ENCODE data around the gene DPM3. TPM values are rescaled to one million over a fixed set of nuclear protein-coding genes. Genes with fewer than 3 reads are reported as not detected.

DPM3 gene
- total RNA-seq, 2 experiments from 2014 or later: 17.6 to 20.5 TPM

GRCh38 chr1:155116113-155116764, 24.1 kb downstream of the DPM3 start:
- CTCF ChIA-PET: no interaction called here
- no peak overlapping the region for H3K4me3 ChIP-seq (ENCODE audit: low read length)
- no peak for DNase-seq
- H3K27me3 Mint-ChIP-seq: peaks cover 2% of the 10 kb centered on the region
- no peak overlapping the region for H3K27ac Mint-ChIP-seq
- POLR2A ChIA-PET: no interaction called here
- H3K9me3 ChIP-seq (ENCODE audit: control insufficient read depth in 1 of 2, insufficient read depth in 1 of 2, low read length in 2 of 2): no peaks in the 10 kb centered on the region
- H3K4me1 Mint-ChIP-seq (ENCODE audit: low read depth): no peaks in the 10 kb centered on the region
- no peak for TF ChIP-seq CTCF (IDR thresholded peaks at IDR 0.05)
- no peaks in the 10 kb centered on the region for H3K36me3 ChIP-seq (ENCODE audit: insufficient read depth, low read length)
- H3K27ac ChIP-seq (ENCODE audit: low read depth in 1 of 2, low read length in 2 of 2): no peak overlapping the region
- H3K27me3 ChIP-seq (ENCODE audit: control insufficient read depth in 1 of 2, insufficient read depth in 2 of 2, low read length in 2 of 2): no peaks in the 10 kb centered on the region
- no peak overlapping the region for H3K4me3 Mint-ChIP-seq
- no peaks in the 10 kb centered on the region for H3K36me3 Mint-ChIP-seq (ENCODE audit: low read depth)
- H3K9me3 Mint-ChIP-seq: no peaks in the 10 kb centered on the region
- no peaks in the 10 kb centered on the region for H3K4me1 ChIP-seq (ENCODE audit: insufficient read depth, low read length)
- no peak for ATAC-seq (ENCODE audit: poor library complexity)
- intact Hi-C loops (cut with DNase I, micrococcal nuclease): no loop called here

- ATAC-seq (ENCODE audit: poor library complexity): no peak
Observed at GRCh38 chr1:155113450-155113980, 26.8 kb downstream of the DPM3 start.

GRCh38 chr1:155110826-155111225, 29.5 kb downstream of the DPM3 start:
- Mint-ChIP-seq H3K27ac (no peak overlapping the region), H3K4me3 (no peak overlapping the region), H3K4me1 (ENCODE audit: low read depth) (no peaks in the 10 kb centered on the region), H3K36me3 (ENCODE audit: low read depth) (no peaks in the 10 kb centered on the region), H3K9me3 (no peaks in the 10 kb centered on the region), H3K27me3 (no peaks in the 10 kb centered on the region)
- CTCF ChIA-PET: no interaction called here
- POLR2A ChIA-PET: no interaction called here
- DNase-seq (no peak), ATAC-seq (ENCODE audit: poor library complexity) (no peak)
- Histone ChIP-seq H3K9me3 (ENCODE audit: control insufficient read depth in 1 of 2, insufficient read depth in 1 of 2, low read length in 2 of 2) (no peaks in the 10 kb centered on the region), H3K4me1 (ENCODE audit: insufficient read depth, low read length) (no peaks in the 10 kb centered on the region), H3K36me3 (ENCODE audit: insufficient read depth, low read length) (no peaks in the 10 kb centered on the region), H3K27ac (ENCODE audit: low read depth in 1 of 2, low read length in 2 of 2) (no peak overlapping the region), H3K4me3 (ENCODE audit: low read length) (no peak overlapping the region), H3K27me3 (ENCODE audit: control insufficient read depth in 1 of 2, insufficient read depth in 2 of 2, low read length in 2 of 2) (peaks cover 0 to under 1% of the 10 kb centered on the region in 2 experiments)
- no peak for TF ChIP-seq CTCF (IDR thresholded peaks at IDR 0.05)
- intact Hi-C loops (cut with DNase I, micrococcal nuclease): no loop called here

More at GRCh38 chr1:155113450-155113980, 26.8 kb downstream of the DPM3 start:
- Histone ChIP-seq H3K4me1 (ENCODE audit: insufficient read depth, low read length) (no peaks in the 10 kb centered on the region), H3K27me3 (ENCODE audit: control insufficient read depth in 1 of 2, insufficient read depth in 2 of 2, low read length in 2 of 2) (no peaks in the 10 kb centered on the region), H3K36me3 (ENCODE audit: insufficient read depth, low read length) (no peaks in the 10 kb centered on the region), H3K27ac (ENCODE audit: low read depth in 1 of 2, low read length in 2 of 2) (no peak overlapping the region), H3K4me3 (ENCODE audit: low read length) (no peak overlapping the region), H3K9me3 (ENCODE audit: control insufficient read depth in 1 of 2, insufficient read depth in 1 of 2, low read length in 2 of 2) (no peaks in the 10 kb centered on the region)
- intact Hi-C loops (cut with DNase I, micrococcal nuclease): no loop called here
- H3K9me3 Mint-ChIP-seq: no peaks in the 10 kb centered on the region
- DNase-seq: no peak
- no peaks in the 10 kb centered on the region for H3K27me3 Mint-ChIP-seq
- no peak overlapping the region for H3K27ac Mint-ChIP-seq
- H3K36me3 Mint-ChIP-seq (ENCODE audit: low read depth): no peaks in the 10 kb centered on the region
- TF ChIP-seq CTCF (IDR thresholded peaks at IDR 0.05): no peak
- POLR2A ChIA-PET: no interaction called here
- no peak overlapping the region for H3K4me3 Mint-ChIP-seq
- no peaks in the 10 kb centered on the region for H3K4me1 Mint-ChIP-seq (ENCODE audit: low read depth)
- CTCF ChIA-PET: no interaction called here

Measured in CD4-positive, alpha-beta T cell (primary cell).